Measurements from ENCODE around the gene MRPL10. TPM values are rescaled to one million over a fixed set of nuclear protein-coding genes. Genes with fewer than 3 reads are reported as not detected.
A peak's percentile ranks its signal among the peaks of the same experiment; 100 is the strongest.

MRPL10 gene
- total RNA-seq, 1 experiment from 2014 or later: 67.2 TPM

GRCh38 chr17:47850373-47850691, 19.0 kb upstream of the MRPL10 start:
- no peaks in the 10 kb centered on the region for H4K20me1 ChIP-seq (ENCODE audit: control insufficient read depth, insufficient read depth, insufficient read length)
- H3K79me1 ChIP-seq (ENCODE audit: insufficient read depth, low read depth, low read length, poor library complexity, severe bottlenecking): no peaks in the 10 kb centered on the region
- H2BK20ac ChIP-seq (ENCODE audit: low read depth, low read length, poor library complexity, severe bottlenecking): no peak overlapping the region
- H3K14ac ChIP-seq (ENCODE audit: insufficient read depth, low read length): no peak overlapping the region
- TF ChIP-seq CTCF (conservative IDR thresholded peaks at IDR 0.05): no peak
- H3K23ac ChIP-seq (ENCODE audit: insufficient read length, low read depth, low read length): no peak overlapping the region
- H4K91ac ChIP-seq (ENCODE audit: insufficient read length, low read depth, low read length): no peak overlapping the region
- H3K79me2 ChIP-seq (ENCODE audit: insufficient read depth, low read length): no peaks in the 10 kb centered on the region
- peak overlapping the region; percentile 62 to 83 for H3K4me3 Mint-ChIP-seq
- H3K4ac ChIP-seq (ENCODE audit: low read depth, low read length): no peak overlapping the region
- H3K18ac ChIP-seq (ENCODE audit: insufficient read length, low read depth, low read length): no peak overlapping the region
- peaks cover 44 to 49% of the 10 kb centered on the region in 2 experiments for H3K4me1 Mint-ChIP-seq
- H2BK12ac ChIP-seq (ENCODE audit: insufficient read length, low read depth, low read length): no peak overlapping the region
- no peaks in the 10 kb centered on the region for H3K9me3 ChIP-seq (ENCODE audit: control insufficient read depth, low read depth, low read length)
- DNase-seq: no peak
- no peak overlapping the region for H4K8ac ChIP-seq (replicated peaks; ENCODE audit: insufficient read length, low read depth, low read length)
- H4K5ac ChIP-seq (ENCODE audit: insufficient read length, low read depth, low read length): no peak overlapping the region
- peaks cover 7% of the 10 kb centered on the region for H3K4me1 ChIP-seq (ENCODE audit: insufficient read depth, low read length)
- H3K27ac ChIP-seq (ENCODE audit: insufficient read length, low read depth, low read length): no peak overlapping the region
- no peak overlapping the region for H2BK120ac ChIP-seq (ENCODE audit: low read depth, low read length, poor library complexity, severe bottlenecking)
- no peak overlapping the region for H2AFZ ChIP-seq (ENCODE audit: low read length)
- no peak overlapping the region; a peak in 1 of 7 replicates for H3K27ac Mint-ChIP-seq
- no CpG with 5 or more reads among the region's 9 CpGs for WGBS (ENCODE audit: extremely low coverage, insufficient read length, low lambda C conversion rate)
- no peaks in the 10 kb centered on the region; a peak in 2 of 5 replicates for H3K9me3 Mint-ChIP-seq
- H3K36me3 Mint-ChIP-seq (ENCODE audit: insufficient read depth in 1 of 3, low read depth in 3 of 3): peaks cover 0 to 2% (median 0%) of the 10 kb centered on the region in 3 experiments; a peak in 1 of 7 replicates
- no peak overlapping the region for H3T11ph ChIP-seq (ENCODE audit: low read length)
- H2AK5ac ChIP-seq (ENCODE audit: insufficient read length, low read length): no peak overlapping the region
- H3K9ac ChIP-seq (ENCODE audit: extremely low read depth, insufficient read length, low read length): peak overlapping the region; percentile 20
- H3K23me2 ChIP-seq (ENCODE audit: insufficient read length, low read depth, low read length, poor library complexity, severe bottlenecking): peaks cover 27% of the 10 kb centered on the region
- no peak overlapping the region for H3K56ac ChIP-seq (ENCODE audit: insufficient read length, low read depth, low read length)
- peaks cover 71% of the 10 kb centered on the region for H3K27me3 ChIP-seq (ENCODE audit: insufficient read depth, low read length)
- H2BK5ac ChIP-seq (ENCODE audit: insufficient read length, low read length): no peak overlapping the region
- H2BK15ac ChIP-seq (ENCODE audit: low read depth, low read length): no peak overlapping the region
- peak overlapping the region; percentile 75 for H3K4me2 ChIP-seq (ENCODE audit: insufficient read depth, insufficient read length, low read length)
- H3K27me3 Mint-ChIP-seq (ENCODE audit: low read depth): peaks cover 96% of the 10 kb centered on the region

Data from H9 (cell line).